GM12892 (cell line): ENCODE measurements around the gene ZNF576.
"Not testable (repeated sequence)": the region's sequence is repeated elsewhere in the genome, so short reads cannot be mapped to it uniquely, and the experiment has no call there.

Experiments used
- DNase-seq: peaks from one replicate; pipeline ENCODE4 v3.0.0; 2011; ENCODE audit not compliant: insufficient read length
- FAIRE-seq: peaks from 2 replicates; lab custom pipeline; 2011; peaks lifted over from hg19 to GRCh38; lab: Jason Lieb, UNC
- POLR2A ChIP-seq: IDR thresholded peaks from 2 replicates; pipeline ENCODE4 v1.6.1; 2011; ENCODE audit warnings: low read depth, low read length, control low read depth
- POLR2AphosphoS5 ChIP-seq: IDR thresholded peaks from 2 replicates; pipeline ENCODE4 v1.6.1; 2011; ENCODE audit warnings: low read depth, low read length, control low read depth
- TAF1 ChIP-seq: IDR thresholded peaks from 2 replicates; pipeline ENCODE4 v1.6.1; 2011; ENCODE audit warnings: low read depth, mild to moderate bottlenecking, control low read depth, low read length, borderline replicate concordance

ZNF576 gene

GRCh38 chr19:43575955-43576878, 20.2 kb upstream of the ZNF576 start:
- TF ChIP-seq TAF1 (no peak), POLR2AphosphoS5 (no peak), POLR2A (no peak)
- DNase-seq (no peak), FAIRE-seq (no peak)

- TF ChIP-seq POLR2AphosphoS5 (no peak), TAF1 (no peak), POLR2A (no peak)
- DNase-seq (no peak), FAIRE-seq (no peak)
These were observed 17.6 kb upstream of the ZNF576 start for GRCh38 chr19:43578787-43579186.

GRCh38 chr19:43581467-43581866, 14.9 kb upstream of the ZNF576 start:
- TF ChIP-seq POLR2A (no peak), TAF1 (no peak), POLR2AphosphoS5 (no peak)
- DNase-seq, result no peak
- FAIRE-seq, result no peak

GRCh38 chr19:43582495-43582894, 13.9 kb upstream of the ZNF576 start:
- no peak for DNase-seq
- no peak for FAIRE-seq
- TF ChIP-seq POLR2AphosphoS5 (no peak), TAF1 (no peak), POLR2A (no peak)

- FAIRE-seq, result no peak
- no peak for TF ChIP-seq POLR2AphosphoS5
- no peak for TF ChIP-seq TAF1
- no peak for TF ChIP-seq POLR2A
- no peak for DNase-seq
These were observed 11.9 kb upstream of the ZNF576 start for GRCh38 chr19:43584484-43584883.

GRCh38 chr19:43586346-43586745, 10.0 kb upstream of the ZNF576 start:
- no peak for DNase-seq
- no peak for FAIRE-seq
- TF ChIP-seq POLR2A (no peak), TAF1 (no peak), POLR2AphosphoS5 (no peak)

- FAIRE-seq, DNase-seq: not testable (repeated sequence)
These were observed 9.4 kb upstream of the ZNF576 start for GRCh38 chr19:43587029-43587428.

GRCh38 chr19:43589277-43589676, 7.1 kb upstream of the ZNF576 start:
- no peak for FAIRE-seq
- TF ChIP-seq POLR2A (no peak), TAF1 (no peak), POLR2AphosphoS5 (no peak)
- no peak for DNase-seq

GRCh38 chr19:43589678-43590077, 6.7 kb upstream of the ZNF576 start:
- TF ChIP-seq POLR2A (no peak), POLR2AphosphoS5 (no peak), TAF1 (no peak)
- FAIRE-seq, result no peak

GRCh38 chr19:43591904-43592772, 4.3 kb upstream of the ZNF576 start:
- no peak for FAIRE-seq
- TF ChIP-seq POLR2A, result no peak
- TF ChIP-seq POLR2AphosphoS5, result no peak
- no peak for TF ChIP-seq TAF1
- no peak for DNase-seq

More at GRCh38 chr19:43589678-43590077, 6.7 kb upstream of the ZNF576 start:
- DNase-seq, result no peak

GRCh38 chr19:43592800-43593350, 3.5 kb upstream of the ZNF576 start:
- TF ChIP-seq POLR2A (no peak), TAF1 (no peak), POLR2AphosphoS5 (no peak)
- FAIRE-seq, result no peak
- DNase-seq, result no peak

- DNase-seq (no peak), FAIRE-seq (no peak)
- TF ChIP-seq POLR2A, result no peak
- no peak for TF ChIP-seq POLR2AphosphoS5
- no peak for TF ChIP-seq TAF1
These were observed 2.2 kb upstream of the ZNF576 start for GRCh38 chr19:43594081-43594697.
